ENCODE results near the gene RNF183. TPM values are rescaled to one million over a fixed set of nuclear protein-coding genes. Genes with fewer than 3 reads are reported as not detected.
"Not testable (repeated sequence)": the region's sequence is repeated elsewhere in the genome, so short reads cannot be mapped to it uniquely, and the experiment has no call there.

Gene RNF183
- total RNA-seq, 6 experiments from 2014 or later, result 0.27 TPM; not detected in 5

DNA sequence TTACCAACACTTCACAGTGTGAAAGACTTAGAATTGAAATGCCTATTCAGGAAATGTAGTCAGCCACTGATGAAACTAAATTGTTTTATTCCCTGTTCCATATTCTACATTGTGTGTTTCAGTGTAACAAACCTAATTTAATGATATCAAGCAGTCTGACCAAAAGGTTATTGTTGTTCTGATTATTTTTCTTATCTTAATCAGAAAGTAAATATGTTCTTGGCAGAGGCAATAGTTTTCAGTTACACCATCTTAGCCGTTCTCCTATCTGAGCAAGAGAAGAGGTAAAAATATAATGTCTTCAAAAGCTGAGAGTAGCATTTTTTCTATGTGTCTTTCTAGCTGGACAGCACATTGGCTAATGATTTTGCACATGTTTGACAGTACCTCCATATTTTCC is 44.9 kb downstream of the RNF183 start:
- Histone ChIP-seq H3K27me3 (no peaks in the 10 kb centered on the region), H3K27ac (peak overlapping the region in 2 of 3 donors; percentile 13 to 31), H3K9me3 (no peaks in the 10 kb centered on the region), H3K4me3 (no peak overlapping the region), H3K4me1 (peaks cover 0 to 45% (median 20%) of the 10 kb centered on the region in 4 donors), H3K36me3 (peaks cover 0 to 21% (median under 1%) of the 10 kb centered on the region in 4 donors)
- TF ChIP-seq POLR2A (IDR thresholded peaks at IDR 0.05), result no peak
- TF ChIP-seq, protein P1, sequence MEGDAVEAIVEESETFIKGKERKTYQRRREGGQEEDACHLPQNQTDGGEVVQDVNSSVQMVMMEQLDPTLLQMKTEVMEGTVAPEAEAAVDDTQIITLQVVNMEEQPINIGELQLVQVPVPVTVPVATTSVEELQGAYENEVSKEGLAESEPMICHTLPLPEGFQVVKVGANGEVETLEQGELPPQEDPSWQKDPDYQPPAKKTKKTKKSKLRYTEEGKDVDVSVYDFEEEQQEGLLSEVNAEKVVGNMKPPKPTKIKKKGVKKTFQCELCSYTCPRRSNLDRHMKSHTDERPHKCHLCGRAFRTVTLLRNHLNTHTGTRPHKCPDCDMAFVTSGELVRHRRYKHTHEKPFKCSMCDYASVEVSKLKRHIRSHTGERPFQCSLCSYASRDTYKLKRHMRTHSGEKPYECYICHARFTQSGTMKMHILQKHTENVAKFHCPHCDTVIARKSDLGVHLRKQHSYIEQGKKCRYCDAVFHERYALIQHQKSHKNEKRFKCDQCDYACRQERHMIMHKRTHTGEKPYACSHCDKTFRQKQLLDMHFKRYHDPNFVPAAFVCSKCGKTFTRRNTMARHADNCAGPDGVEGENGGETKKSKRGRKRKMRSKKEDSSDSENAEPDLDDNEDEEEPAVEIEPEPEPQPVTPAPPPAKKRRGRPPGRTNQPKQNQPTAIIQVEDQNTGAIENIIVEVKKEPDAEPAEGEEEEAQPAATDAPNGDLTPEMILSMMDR (IDR thresholded peaks at IDR 0.05), result no peak
- 47% methylated on average over 1 of the region's 1 CpG for WGBS (ENCODE audit: insufficient coverage, low coverage, low lambda C conversion rate, missing lambda C conversion rate)
- DNase-seq, result no peak
- ATAC-seq, result peak; percentile 51 to 71 (median 68)
- intact Hi-C loops (cut with DNase I), result no loop called here

DNA sequence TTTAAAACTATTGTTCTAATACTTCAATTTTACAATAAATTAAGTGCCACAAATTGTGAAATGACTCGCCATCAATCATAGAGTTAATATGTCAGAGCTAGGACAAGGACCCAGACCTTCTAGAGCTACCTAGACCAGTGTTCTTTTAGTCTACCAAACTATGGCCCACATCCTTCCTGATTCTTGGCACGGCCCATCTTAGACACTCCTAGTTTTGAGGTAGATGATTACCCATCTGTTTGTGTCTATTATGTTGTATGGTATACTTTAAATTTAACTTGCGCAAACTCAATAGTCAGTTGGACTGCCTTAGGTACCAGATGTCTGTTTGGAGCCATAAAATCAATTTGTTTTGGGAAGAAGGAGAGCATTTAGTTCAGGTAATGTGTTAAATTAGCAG is 45.3 kb downstream of the RNF183 start:
- no peak for DNase-seq
- TF ChIP-seq, protein P1 (IDR thresholded peaks at IDR 0.05), result no peak
- no peak for TF ChIP-seq POLR2A (IDR thresholded peaks at IDR 0.05)
- WGBS (ENCODE audit: insufficient coverage, low coverage, low lambda C conversion rate, missing lambda C conversion rate), result 49% methylated on average over 3 of the region's 3 CpGs
- peaks cover 0 to 42% (median 19%) of the 10 kb centered on the region in 4 donors for H3K4me1 ChIP-seq
- peaks cover 0 to 21% (median 0%) of the 10 kb centered on the region in 4 donors for H3K36me3 ChIP-seq
- H3K4me3 ChIP-seq, result no peak overlapping the region
- ATAC-seq, result peak; percentile 5 to 47 (median 12)
- H3K27me3 ChIP-seq, result no peaks in the 10 kb centered on the region
- H3K9me3 ChIP-seq, result no peaks in the 10 kb centered on the region
- intact Hi-C loops (cut with DNase I), result no loop called here
- H3K27ac ChIP-seq, result peak overlapping the region; percentile 13 to 34 (median 31)

DNA sequence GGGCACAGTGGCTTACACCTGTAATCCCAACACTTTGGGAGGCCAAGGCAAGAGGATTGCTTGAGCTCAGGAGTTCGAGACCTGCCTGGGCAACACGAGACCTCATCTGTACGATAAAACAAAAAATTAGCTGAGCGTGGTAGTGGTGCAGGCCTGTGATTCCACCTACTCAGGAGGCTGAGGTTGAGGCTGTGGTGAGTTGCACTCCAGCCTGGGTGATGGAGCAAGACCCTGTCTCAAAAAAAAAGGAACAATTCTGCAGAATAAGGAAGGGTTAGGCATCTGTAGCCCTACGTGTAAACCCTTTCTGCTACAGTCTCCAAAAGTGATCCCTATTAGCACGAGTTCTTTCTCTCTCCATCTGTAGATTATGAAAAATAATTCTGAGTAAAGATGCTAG is 47.7 kb downstream of the RNF183 start:
- peaks cover 0 to 16% (median 0%) of the 10 kb centered on the region in 4 donors for H3K36me3 ChIP-seq
- H3K4me1 ChIP-seq, result peaks cover 0 to 25% (median 12%) of the 10 kb centered on the region in 4 donors
- no peak overlapping the region for H3K27ac ChIP-seq
- no peaks in the 10 kb centered on the region for H3K27me3 ChIP-seq
- no peak for TF ChIP-seq POLR2A (IDR thresholded peaks at IDR 0.05)
- TF ChIP-seq, protein P1 (IDR thresholded peaks at IDR 0.05), result no peak
- no peak overlapping the region for H3K4me3 ChIP-seq
- intact Hi-C loops (cut with DNase I), result no loop called here
- 66% methylated on average over 6 of the region's 6 CpGs for WGBS (ENCODE audit: insufficient coverage, low coverage, low lambda C conversion rate, missing lambda C conversion rate)
- no peak for DNase-seq
- ATAC-seq, result no peak
- no peaks in the 10 kb centered on the region for H3K9me3 ChIP-seq

DNA sequence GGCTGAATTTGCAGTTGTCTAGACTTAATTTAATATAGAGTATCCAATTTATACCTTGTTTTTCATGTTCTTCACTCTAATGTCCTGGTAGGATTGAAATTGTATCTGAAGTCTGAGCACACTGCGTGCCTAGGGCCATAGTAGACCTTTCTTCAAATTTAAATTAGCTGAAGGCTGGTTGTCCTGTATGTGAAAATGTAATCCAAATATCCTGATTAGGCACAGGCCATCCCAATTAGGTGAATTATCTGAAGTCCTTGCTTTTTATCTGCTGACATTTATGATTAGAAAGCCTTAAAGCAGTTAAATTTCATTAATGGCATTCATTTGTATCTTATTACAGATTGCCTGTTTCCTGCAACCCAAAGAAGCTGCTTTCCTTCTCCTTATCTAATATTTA is 48.2 kb downstream of the RNF183 start:
- Histone ChIP-seq H3K4me3 (no peak overlapping the region), H3K27ac (no peak overlapping the region), H3K36me3 (peaks cover 0 to 11% (median 0%) of the 10 kb centered on the region in 4 donors), H3K27me3 (no peaks in the 10 kb centered on the region), H3K4me1 (peaks cover 0 to 25% (median 12%) of the 10 kb centered on the region in 4 donors), H3K9me3 (no peaks in the 10 kb centered on the region)
- DNase-seq (no peak), ATAC-seq (no peak)
- intact Hi-C loops (cut with DNase I), result no loop called here
- no peak for TF ChIP-seq POLR2A (IDR thresholded peaks at IDR 0.05)
- TF ChIP-seq, protein P1 (IDR thresholded peaks at IDR 0.05), result no peak
- WGBS (ENCODE audit: insufficient coverage, low coverage, low lambda C conversion rate, missing lambda C conversion rate), result 83% methylated on average over 1 of the region's 1 CpG

DNA sequence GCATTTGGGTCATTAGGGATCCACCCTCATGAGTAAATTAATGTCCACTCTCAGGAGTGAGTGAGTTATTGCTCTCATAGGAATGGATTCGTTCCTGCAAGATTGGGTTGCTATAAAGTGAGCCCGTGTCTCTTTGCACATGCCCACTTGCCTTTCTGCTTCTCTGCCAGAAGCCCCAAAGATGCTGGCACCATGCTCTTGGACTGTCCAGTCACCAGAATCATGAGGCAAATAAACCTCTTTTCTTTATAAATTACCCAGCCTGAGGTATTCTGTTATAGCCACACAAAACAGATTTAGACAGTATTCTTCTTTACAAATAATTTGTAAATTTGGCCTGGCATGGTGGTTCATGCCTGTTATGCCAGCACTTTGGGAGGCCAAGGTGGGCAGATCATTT is 52.4 kb downstream of the RNF183 start:
- Histone ChIP-seq H3K9me3 (no peaks in the 10 kb centered on the region), H3K4me1 (no peaks in the 10 kb centered on the region), H3K27ac (no peak overlapping the region), H3K4me3 (no peak overlapping the region), H3K27me3 (no peaks in the 10 kb centered on the region), H3K36me3 (no peaks in the 10 kb centered on the region)
- intact Hi-C loops (cut with DNase I), result no loop called here
- no peak for TF ChIP-seq POLR2A (IDR thresholded peaks at IDR 0.05)
- ATAC-seq (no peak), DNase-seq (no peak)
- no CpG with 5 or more reads among the region's 2 CpGs for WGBS (ENCODE audit: insufficient coverage, low coverage, low lambda C conversion rate, missing lambda C conversion rate)

DNA sequence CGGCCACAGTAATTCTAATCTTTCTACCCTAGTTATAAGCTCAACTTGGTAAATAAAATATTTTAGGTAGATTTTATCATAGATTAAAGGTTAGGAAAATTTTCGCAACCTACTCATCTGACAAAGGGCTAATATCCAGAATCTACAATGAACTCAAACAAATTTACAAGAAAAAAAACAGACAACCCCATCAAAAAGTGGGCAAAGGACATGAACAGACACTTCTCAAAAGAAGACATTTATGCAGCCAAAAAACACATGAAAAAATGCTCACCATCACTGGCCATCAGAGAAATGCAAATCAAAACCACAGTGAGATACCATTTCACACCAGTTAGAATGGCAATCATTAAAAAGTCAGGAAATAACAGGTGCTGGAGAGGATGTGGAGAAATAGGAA is 53.5 kb downstream of the RNF183 start:
- H3K27me3 ChIP-seq; intact Hi-C loops (cut with DNase I); DNase-seq; H3K4me1 ChIP-seq; H3K9me3 ChIP-seq; H3K36me3 ChIP-seq; ATAC-seq; H3K27ac ChIP-seq; H3K4me3 ChIP-seq: not testable (repeated sequence)
- 77% methylated on average over 2 of the region's 2 CpGs for WGBS (ENCODE audit: insufficient coverage, low coverage, low lambda C conversion rate, missing lambda C conversion rate)
